Suppressor macrophage treated with lipopolysaccharide for 4 hours (primary cell): ENCODE measurements around the gene FAM180A.

Source experiments
- DNase-seq: peaks from one replicate; pipeline ENCODE4 v3.0.0-alpha.2; 2020

Gene FAM180A

GRCh38 chr7:135736586-135737305 is 11.9 kb downstream of the FAM180A start:
- DNase-seq, result no peak

DNA sequence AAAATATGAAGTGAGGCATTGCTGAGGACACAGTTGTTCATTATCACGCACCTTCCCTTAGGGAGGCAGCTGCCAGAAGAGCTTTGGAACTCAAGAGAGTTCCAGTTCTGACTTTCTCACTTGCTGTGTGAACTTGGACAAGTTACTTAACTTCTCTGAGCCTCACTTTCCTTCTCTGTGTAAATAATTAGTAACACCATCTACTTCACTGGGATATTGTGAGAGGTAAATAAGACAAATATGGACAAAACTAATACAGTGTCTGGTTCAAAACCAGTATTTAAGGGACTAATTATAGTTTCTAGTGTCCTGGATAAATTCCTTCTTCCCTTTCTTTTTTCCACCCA is 14.3 kb downstream of the FAM180A start:
- no peak for DNase-seq

GRCh38 chr7:135733603-135734342 is 14.8 kb downstream of the FAM180A start:
- no peak for DNase-seq

DNA sequence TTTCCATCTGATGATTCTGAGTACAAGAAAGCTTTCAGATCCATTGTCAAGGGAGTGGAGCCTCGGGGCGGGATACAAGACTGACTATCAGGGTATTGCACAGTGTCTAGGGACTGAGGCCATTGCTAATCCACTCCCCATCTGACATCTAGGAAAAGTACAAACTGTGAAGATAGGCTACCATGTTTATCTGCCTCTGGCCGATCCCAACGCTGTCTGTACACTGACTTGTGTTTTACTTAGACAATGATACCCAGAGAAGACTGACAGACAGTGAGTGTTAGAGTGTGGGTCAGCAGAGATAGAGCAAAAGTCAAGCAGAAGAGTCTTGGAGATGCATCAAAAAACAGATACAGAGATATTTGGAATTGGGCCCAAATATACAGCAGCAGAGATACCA is 17.5 kb downstream of the FAM180A start:
- no peak for DNase-seq

DNA sequence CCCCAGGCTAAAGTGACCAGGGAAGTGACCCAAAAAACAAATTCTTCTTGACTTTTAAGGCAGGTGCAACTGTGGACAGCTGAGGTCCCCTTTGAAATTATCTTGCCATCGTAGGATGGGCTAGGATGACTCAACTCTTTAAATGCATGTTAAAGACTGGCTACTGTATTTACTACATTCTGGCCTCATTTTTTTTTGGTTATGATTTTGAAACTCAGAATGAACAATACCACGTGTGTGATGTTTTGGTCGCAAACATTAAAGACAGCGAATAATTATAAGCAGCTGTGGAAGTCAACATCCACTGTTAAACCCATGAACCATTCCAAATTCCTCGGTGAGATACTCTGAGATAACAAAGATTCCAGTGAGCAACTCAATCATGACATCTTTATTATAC is 19.4 kb downstream of the FAM180A start:
- no peak for DNase-seq

GRCh38 chr7:135728136-135728669 is 20.4 kb downstream of the FAM180A start, which contains the start of gene SLC13A4:
TSS of gene SLC13A4 (minus strand) at chr7:135728186. CDS start at chr7:135727496, 690 bp downstream.
- DNase-seq, result no peak

GRCh38 chr7:135726911-135727673 is 21.5 kb downstream of the FAM180A start:
- DNase-seq, result no peak

DNA sequence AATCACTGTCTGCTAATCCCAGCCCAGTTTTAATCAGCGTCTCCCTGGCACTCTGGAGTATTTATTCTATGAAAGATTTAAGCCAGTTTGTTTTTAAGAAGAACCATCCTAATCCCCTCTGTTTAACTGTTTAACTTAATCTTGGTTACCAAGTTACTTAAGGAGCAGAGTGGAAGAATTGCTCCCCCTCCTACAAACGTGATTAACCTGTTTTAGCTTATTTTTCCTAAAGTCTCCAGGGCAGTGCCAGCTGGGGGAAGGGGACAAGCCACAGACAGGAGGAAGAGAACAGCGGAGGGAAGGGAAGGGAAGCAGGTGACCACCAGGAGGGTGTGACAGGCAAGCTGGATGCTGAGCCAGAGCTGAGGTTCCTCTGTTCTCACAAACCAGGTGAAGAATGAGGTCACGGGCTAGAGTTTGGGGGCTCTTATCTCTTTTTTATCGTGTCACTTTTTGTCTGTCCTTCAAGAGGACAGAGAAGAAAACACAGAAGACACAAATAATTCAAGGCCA is 22.3 kb downstream of the FAM180A start:
- no peak for DNase-seq

DNA sequence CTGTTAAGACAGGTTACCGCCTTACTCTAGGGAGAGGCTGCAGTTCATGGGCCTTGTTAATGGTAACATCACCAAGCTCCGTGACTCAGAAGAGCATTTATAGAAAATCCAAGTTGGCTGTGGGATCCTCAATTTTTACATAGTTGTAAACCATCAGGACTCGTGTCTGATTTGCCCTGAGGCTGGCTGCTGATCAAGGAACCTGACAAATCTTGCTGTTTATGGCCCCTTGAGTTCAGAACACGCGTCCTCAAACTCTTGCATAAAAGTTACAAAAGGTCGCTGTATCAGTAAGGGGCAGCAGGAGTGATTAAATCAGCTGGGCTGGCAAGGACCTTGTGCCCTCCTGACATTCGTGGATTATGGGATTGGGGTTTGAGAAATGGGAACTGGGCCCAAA is 25.2 kb downstream of the FAM180A start:
- no peak for DNase-seq

DNA sequence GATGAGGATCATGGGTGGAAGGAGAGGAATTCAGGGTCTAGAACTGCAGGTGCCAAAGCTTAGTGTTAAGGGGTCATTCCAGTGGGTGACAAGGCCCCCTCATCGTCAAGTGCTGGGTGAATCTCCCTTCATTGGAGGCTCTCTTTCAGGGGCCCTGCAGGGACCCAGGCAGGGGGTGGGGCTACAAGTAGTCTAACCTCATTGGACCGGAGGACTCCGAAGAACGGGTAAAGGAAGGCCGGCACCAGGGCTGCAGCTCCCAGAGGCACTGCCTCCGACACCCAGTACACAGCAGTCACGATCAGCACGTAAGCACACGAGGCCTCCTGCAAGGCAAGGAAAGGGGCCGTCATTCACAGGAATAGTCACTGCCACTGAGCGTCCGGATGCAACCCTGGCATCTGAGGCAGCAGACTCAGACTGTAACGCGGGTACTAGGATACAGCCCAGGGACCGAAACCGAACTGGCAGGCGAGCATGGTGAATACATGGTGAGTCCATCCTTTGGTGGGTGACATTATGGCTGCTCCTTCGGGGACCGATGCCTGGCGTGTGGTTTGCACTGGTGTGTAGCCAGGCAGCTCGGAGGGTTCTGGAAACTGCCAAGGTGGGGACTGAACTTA is 27.3 kb downstream of the FAM180A start:
- DNase-seq, result no peak

DNA sequence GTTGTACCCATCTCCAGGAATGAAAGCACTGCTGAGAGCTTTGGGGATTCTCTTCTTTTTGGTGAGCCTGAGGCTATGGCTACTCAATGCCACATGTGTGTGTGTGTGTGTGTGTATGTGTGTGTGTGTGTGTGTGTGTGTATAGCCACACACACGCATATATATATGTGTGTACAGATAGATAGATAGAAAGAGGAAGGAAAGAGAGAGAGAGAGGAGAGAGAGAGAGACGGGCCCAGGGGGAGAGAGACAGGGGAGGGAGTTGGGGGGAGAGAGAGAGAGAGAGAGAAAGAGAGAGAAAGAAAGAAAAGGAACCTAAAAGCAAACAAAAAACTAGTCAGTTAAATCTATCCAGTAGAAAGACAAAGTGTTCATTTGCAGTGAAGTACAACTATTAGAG is 28.9 kb downstream of the FAM180A start:
- DNase-seq, result no peak

- no peak for DNase-seq
Observed at GRCh38 chr7:135718794-135719437, 29.7 kb downstream of the FAM180A start.

GRCh38 chr7:135718219-135718618 is 30.4 kb downstream of the FAM180A start:
- DNase-seq, result no peak

DNA sequence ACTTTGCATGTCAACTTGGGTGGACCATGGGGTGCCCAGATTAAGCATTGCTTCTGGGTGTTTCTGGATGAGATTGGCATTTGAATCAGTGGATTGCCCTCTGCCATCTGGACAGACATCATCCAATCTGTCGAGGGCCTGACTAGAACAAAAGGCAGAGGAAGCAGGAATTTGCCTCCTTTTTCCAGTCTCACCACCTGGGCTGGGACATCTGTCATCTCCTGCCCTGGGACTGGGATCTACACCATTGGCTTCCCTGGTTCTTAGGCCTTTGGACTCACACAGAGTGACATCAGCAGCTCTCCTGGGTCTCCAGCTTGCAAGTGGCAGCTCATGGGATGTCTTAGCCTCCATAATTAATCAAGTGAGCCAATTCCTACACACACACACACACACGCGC is 30.9 kb downstream of the FAM180A start:
- DNase-seq, result no peak

DNA sequence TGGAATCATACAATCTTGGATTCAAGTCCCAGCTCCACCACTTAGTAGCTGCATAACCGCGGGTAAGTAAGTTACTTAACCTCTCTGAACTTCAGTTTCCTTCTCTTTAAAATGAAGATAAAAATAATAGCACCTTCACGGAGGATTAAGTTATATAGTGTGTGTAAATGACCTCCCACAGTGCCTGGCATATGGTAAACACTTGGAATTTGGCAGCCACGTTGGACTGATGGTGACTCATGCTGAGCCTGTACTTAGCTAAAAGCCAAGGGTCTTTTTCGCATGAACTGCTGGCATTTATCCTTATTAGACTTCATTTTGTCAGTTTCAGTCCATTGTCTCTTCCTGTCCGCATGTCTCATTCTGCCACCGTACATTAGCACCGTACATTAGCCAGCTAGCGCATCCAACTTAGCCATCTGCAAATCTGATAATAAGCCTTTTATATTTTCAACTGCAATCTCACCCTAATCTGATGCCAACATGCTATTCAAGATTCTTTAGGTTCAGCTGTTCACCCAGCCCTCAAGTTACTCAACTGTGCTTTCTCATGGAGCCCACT is 31.9 kb downstream of the FAM180A start:
- DNase-seq, result no peak

DNA sequence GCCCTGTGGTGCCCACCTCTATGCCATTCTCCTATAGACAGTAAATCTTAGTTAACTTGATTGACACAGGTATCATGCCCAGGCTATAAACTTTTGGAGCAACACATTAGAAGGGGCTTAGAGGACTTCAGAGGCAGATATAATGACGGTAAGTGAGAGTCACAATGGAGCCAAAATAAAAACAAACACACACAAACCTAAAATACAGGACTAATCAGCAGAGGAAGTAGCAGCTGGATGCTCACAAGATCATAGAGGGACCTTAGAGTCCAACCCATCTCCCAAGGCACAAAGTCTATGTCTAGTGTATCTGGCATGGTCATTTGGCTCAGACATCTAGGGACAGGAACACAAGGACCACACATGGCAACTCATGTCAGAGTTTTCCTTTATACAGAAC is 32.9 kb downstream of the FAM180A start:
- no peak for DNase-seq

DNA sequence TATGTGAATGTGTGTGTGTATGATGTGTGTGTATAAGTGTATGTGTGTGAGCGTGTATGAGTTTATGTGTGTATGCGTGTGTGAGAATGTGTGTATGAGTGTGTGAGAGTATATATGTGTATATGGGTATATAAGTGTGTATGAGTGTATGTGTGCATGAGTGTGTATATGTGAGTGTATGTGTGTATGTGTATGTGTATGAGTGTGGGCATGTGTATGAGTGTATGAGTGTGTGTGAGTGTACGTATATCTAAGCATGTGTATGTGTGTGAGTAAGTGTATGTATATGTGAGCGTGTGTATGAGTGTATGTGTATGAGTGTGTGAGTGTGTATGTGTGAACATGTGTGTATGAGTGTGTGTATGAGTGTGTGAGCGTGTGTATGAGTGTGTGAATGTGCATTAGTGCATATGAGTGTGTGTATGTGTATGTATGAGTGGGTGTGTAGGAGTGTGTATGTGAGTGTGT is 33.5 kb downstream of the FAM180A start:
- no peak for DNase-seq

- DNase-seq, result no peak
Observed at GRCh38 chr7:135714534-135715009, 34.0 kb downstream of the FAM180A start.

- no peak for DNase-seq
Observed at GRCh38 chr7:135713836-135714470, 34.7 kb downstream of the FAM180A start.

GRCh38 chr7:135712796-135713195 is 35.8 kb downstream of the FAM180A start:
- no peak for DNase-seq

DNA sequence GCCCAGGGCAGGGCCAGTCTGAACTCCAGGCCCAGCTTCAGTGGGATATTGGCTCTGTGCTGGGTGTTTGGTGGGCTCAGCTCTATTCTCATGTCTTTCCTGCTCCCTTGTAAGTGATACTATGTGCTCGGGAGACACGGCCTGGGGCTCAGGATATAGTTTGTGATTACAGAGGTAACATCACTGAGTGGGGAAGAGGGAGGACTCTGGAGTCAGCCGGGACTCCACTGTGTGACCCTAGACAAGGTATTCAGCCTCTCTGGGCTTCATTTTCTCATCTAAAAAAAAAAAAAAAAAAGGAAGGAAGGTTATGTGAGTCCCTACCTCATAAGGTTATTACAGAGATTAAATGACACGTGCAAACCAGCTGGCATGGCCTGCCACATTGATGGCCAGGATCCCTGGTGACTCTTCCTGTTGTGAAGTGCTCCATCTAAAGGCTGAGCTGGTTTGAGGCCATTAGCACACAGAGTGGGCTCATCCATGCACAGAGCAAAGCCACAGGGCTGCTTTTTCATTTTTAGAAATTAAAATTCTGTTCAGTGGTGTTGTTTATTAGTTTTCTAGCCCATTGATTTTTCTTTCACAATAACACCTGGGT is 36.3 kb downstream of the FAM180A start:
- no peak for DNase-seq
